HG02981 (cell line): ENCODE results near the gene VEPH1.

Experiments
- ATAC-seq: cut with Tn5 transposase; IDR thresholded peaks from one replicate; pipeline ENCODE4 v1.9.1; 2021; ENCODE audit warnings: mild to moderate bottlenecking, moderate library complexity; ENCODE audit not compliant: unreplicated experiment

The VEPH1 gene

DNA sequence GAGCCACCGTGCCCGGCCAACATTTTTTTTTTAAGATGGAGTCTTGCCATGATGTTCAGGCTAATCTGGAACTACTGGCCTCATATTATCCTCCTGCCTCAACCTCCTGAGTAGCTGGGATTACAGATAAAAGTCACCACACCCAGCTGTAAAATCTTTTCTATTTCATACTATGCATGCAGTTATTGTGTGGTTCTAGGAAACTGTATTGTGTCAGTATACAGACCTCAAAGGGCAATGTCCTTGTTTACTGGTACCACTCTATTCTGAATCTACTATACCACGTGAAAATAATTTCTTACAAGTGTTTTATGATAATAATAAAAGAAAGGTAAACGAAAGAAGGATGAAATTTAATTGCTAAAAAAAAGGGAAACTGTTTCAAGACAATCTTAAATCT is 190.0 kb downstream of the VEPH1 start:
- ATAC-seq: no peak

DNA sequence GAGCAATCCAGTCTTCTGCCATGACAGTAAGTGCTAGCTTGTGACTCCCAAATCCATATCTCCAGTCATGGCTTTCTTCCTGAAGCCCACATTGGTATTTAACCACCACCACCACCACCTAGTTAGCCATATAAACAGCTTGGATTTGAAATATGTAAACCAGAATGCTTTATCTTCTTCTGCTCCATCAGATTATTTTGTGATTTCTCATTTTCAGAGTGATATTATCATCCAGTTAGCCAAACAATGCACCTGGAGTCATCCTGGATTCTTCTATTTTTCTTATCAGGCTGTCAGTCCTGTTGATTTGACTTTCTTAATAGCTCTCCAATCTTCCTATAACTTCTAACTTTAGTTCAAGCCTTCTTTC is 190.9 kb downstream of the VEPH1 start:
- no peak for ATAC-seq

DNA sequence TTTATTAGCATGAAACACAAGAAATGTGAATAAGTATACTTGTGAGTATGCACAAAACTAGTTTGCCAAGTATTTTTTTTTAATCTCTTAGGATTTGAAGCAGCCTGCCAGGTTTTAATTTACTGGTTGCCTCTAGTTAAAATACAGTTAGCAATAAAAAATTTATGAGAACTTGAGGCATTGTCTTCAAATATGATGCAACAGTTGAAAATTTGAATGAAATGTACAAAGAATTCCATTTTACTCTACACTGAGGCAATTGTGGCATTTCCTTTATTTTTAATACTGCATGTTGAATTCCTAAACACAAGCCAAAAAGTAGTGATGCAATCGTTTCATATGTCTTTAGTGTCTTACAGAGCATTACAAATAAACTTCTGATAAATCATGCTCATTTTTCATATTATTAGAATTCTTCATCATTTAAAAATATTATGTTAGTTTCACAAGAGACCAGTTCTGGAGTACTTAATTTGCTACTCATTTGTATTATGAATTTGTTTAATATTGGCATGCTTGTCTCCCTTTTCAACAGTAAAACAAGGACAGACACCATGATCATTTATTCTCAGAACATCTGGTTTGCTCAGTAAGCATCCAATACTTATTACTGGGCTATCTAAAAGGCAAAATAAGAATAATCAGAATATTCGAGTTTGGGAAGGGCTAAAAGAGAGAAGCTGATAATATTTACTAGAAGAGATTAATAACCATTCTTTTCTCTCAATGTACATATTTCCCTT is 191.4 kb downstream of the VEPH1 start:
- ATAC-seq: no peak

DNA sequence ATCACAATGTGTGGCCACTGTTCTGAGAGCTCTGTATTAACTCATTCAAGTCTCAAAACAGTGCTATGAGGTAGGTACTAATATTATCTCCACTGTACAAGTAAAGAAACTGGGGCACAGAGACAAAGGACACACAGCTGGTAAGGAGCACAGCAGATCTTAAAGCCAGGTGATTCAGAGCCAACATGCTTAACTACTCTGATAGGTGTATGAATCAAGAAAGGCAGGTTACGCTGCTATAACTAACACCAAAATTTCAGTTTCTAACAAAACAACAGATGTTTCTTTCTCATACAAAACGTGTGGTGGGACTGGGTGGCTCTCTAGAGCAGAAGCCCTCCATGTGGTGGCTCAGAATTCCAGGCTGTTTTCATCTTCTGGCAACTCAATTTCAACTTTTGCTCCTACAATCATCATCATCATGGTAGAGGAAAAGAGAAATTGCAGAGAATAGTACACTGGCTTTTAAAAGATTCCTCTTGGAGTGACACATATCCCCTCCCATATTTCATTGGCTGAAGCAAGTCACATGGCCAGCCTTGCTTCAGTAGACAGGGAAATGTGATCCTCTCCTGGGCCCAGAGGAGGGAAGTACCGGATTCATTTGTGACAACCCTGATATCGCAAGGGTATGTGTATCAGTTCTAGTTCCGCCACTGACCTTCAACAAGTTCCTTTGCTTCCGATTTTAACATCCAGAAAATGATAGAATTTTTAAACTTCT is 192.7 kb downstream of the VEPH1 start:
- ATAC-seq: peak; percentile 51

GRCh38 chr3:157306502-157306901 is 196.7 kb downstream of the VEPH1 start:
- no peak for ATAC-seq

GRCh38 chr3:157305392-157305791 is 197.8 kb downstream of the VEPH1 start:
- no peak for ATAC-seq

- ATAC-seq: no peak
Observed at GRCh38 chr3:157301755-157302154, 201.5 kb downstream of the VEPH1 start.

DNA sequence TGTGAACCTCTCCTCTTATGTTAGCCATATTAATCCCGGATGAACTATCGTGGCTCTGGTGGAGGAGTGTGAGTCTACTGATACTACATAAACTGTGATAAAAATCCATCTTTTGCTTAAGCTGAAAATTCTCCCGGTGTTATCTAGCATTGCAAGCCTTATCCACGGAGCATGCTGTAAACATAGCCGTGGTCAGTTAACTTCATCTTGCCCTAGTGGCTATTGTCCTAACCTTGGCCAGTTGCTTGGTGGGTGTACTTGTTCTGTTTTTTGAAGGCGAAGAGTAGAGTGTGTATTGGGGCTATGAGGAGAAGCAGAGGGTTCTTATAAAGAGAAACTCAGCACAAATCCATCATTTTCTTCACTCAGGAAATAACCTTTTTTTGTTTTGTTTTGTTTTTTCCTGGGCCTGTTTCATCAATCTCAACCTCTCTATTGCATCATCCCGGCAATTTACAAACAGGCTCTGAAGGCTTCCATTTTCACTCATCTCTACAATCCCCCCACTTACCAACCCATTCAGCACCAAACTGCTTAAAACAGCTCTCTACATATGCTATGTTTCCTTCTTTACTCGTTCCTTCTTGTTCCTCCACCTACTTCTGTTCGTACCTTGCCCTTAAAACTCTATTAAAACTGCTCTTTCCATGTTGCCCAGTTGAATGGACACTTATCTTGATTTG is 202.1 kb downstream of the VEPH1 start:
- ATAC-seq: no peak

DNA sequence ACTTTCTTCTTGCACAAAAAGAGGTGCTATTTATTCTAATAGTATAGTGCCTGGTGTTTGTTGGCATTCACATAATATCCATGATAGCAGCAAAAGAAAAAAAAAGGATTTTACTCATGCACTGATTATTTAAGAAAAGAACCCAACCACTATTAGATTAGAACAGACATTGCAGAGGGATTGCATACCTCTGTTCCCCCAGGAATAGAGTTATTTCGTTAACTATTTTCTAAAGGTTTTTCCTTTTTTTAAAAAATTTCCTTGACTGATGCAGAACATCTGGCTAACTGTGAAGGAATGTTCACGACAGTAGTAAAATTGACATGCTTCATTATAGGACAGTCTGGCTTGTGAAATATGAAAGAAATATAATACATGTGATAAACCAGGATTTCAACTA is 203.1 kb downstream of the VEPH1 start:
- no peak for ATAC-seq

DNA sequence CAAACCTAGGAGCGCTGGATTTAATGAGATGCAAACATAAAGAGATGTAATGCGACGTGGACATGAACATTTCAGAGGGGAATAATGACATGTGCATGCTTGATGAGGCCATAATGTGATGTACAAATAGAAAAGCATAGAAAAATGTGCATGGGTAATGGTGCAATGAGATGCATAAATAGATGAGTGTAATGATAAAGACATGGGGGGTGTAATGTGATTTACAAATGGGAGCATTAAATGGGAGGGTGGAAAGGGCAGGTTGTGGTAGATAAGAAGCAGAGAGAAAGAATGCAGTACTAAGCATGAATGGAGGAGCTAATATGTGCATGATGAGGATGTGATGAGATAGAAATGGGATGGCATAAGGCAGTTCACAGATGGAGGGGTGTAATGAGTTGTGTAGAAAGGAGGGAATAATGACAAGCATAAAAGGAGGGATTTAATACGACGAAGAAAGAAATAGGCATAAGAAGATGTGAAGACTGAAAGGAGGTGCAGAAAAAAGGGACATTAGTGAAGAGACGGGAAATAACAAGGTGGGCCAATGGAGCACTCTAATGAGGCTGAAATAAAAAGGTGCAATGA is 205.8 kb downstream of the VEPH1 start:
- ATAC-seq: no peak

DNA sequence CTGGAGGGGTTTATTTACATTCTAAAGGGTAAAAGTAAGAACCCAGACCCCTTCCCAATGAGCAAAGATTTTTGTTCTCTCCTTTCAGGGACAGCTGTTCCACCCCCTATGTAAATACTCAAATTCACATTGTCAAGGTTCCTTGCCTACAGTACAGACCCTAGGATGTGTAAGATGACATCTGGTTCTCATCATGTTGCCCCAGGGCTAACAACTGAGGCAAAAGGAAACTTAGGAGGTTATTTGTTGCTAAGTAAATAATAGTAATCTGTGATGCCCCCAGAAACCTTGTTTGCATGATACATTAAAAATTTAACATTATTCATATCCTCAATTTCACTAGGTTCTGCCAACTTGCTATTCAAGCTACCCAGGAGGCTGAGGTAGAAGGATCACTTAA is 208.3 kb downstream of the VEPH1 start:
- no peak for ATAC-seq

- no peak for ATAC-seq
Observed at GRCh38 chr3:157294491-157294890, 208.7 kb downstream of the VEPH1 start.

- ATAC-seq: no peak
Observed at GRCh38 chr3:157290766-157291165, 212.4 kb downstream of the VEPH1 start.

DNA sequence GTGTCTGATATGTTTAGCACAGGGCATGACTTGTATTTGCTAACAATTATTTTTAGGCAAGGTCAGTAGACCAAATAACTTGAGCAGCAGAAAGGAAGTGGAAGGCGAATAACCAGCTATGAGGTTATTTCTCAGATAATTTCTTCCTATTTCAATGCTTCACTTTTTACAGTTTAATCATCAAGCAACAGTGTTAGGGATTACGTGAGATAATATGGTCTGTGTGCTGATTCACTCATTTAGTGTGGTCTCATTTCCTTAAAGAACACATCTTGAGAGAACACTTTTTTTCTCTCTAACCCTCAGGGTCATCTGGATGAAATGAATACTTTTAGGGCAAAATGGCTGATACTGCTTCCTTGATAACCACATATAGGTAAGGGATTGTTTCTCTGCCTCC is 217.2 kb downstream of the VEPH1 start:
- no peak for ATAC-seq

GRCh38 chr3:157285141-157285540 is 218.1 kb downstream of the VEPH1 start:
- no peak for ATAC-seq

GRCh38 chr3:157284688-157285087 is 218.5 kb downstream of the VEPH1 start:
- no peak for ATAC-seq

GRCh38 chr3:157282261-157283191 is 220.7 kb downstream of the VEPH1 start:
- no peak for ATAC-seq

- no peak for ATAC-seq
Observed at GRCh38 chr3:157280786-157281185, 222.4 kb downstream of the VEPH1 start.

GRCh38 chr3:157280354-157280753 is 222.9 kb downstream of the VEPH1 start:
- ATAC-seq: no peak

DNA sequence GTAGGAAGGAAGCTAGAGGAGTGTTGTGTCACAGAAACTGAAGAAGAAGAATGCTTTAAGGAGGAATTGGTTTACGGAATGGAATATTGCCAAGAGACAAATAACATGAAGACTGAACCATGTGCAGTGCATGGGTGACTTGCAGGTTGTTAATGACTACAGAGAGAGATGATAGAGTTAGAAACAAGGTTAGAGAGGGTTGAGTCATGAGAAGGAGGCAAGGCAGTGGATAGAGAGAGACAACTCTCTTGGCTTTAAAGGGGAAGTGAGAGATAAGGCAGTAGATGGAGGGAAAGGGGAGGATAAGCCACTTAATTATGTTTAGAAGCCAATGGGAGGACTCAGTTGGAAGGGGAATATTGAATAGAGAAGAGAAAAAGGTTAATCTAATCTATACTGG is 224.0 kb downstream of the VEPH1 start:
- ATAC-seq: no peak

GRCh38 chr3:157276801-157277200 is 226.4 kb downstream of the VEPH1 start:
- ATAC-seq: no peak
